ENCODE data around the gene CGB1. TPM values are rescaled to one million over a fixed set of nuclear protein-coding genes. Genes with fewer than 3 reads are reported as not detected.

The CGB1 gene
- total and polyA plus RNA-seq, 9 of the 15 experiments (the other 6 are each of a cell fraction or from before 2014, with no cell fraction given), result not detected

- peak; percentile 66 for TF ChIP-seq E2F5 (CRISPR knock-in tag; IDR thresholded peaks at IDR 0.05)
- TF ChIP-seq NFIX (CRISPR knock-in tag; IDR thresholded peaks at IDR 0.05; ENCODE audit: low read depth), result peak; percentile 51; the same call in 1 of the 2 replicates
- TF ChIP-seq NUFIP1 (IDR thresholded peaks at IDR 0.05; ENCODE audit: partially characterized antibody), result no peak
- peak; percentile 95 for TF ChIP-seq CHD2 (IDR thresholded peaks at IDR 0.05; ENCODE audit: low read depth, low read length)
- TF ChIP-seq STAT6 (CRISPR knock-in tag; IDR thresholded peaks at IDR 0.05), result peak; percentile 34; the same call in 1 of the 2 replicates
- peak; percentile 81 for TF ChIP-seq TFAP4 (CRISPR knock-in tag; IDR thresholded peaks at IDR 0.05; ENCODE audit: borderline replicate concordance)
- TF ChIP-seq HIVEP1 (CRISPR knock-in tag; IDR thresholded peaks at IDR 0.05), result peak; percentile 61; the same call in 1 of the 2 replicates
- peak; percentile 97 for TF ChIP-seq TAF7 (tag; IDR thresholded peaks at IDR 0.05)
- TF ChIP-seq L3MBTL2 (IDR thresholded peaks at IDR 0.05), result peak; percentile 35
- TF ChIP-seq CHAMP1 (IDR thresholded peaks at IDR 0.05), result no peak
- peak; percentile 91; the same call in 1 of the 2 replicates for TF ChIP-seq NKRF (IDR thresholded peaks at IDR 0.05; ENCODE audit: borderline replicate concordance)
- no peak for TF ChIP-seq PRMT5 (CRISPR knock-in tag; IDR thresholded peaks at IDR 0.05)
- TF ChIP-seq TEAD1 (CRISPR knock-in tag; IDR thresholded peaks at IDR 0.05), result peak in 1 of 2 experiments; percentile 60; a peak in 1 of 4 replicates
- 0 out of 2 replicates have a peak, but pooled peaks have one; percentile 15 for TF ChIP-seq SPI1 (IDR thresholded peaks at IDR 0.05; ENCODE audit: borderline replicate concordance, low read depth, low read length)
- TF ChIP-seq ZFP91 (CRISPR knock-in tag; IDR thresholded peaks at IDR 0.05), result peak; percentile 64; the same call in 1 of the 2 replicates
Observed at GRCh38 chr19:49085020-49085867, 48.5 kb upstream of the CGB1 start, which contains the start of gene SNRNP70 (continued).

All from K562 (cell line).